Measurements from ENCODE around the gene MAGED4B. TPM values are rescaled to one million over a fixed set of nuclear protein-coding genes. Genes with fewer than 3 reads are reported as not detected.
"Not testable (repeated sequence)": the region's sequence is repeated elsewhere in the genome, so short reads cannot be mapped to it uniquely, and the experiment has no call there.

Gene MAGED4B
- total RNA-seq, 1 experiment from 2014 or later, result not detected

- CTCF ChIA-PET, result no interaction called here
- no TSS peak for BruUV-seq (replicated peaks)
These were observed 9.1 kb upstream of the MAGED4B start for GRCh38 chrX:52078131-52078530.

DNA sequence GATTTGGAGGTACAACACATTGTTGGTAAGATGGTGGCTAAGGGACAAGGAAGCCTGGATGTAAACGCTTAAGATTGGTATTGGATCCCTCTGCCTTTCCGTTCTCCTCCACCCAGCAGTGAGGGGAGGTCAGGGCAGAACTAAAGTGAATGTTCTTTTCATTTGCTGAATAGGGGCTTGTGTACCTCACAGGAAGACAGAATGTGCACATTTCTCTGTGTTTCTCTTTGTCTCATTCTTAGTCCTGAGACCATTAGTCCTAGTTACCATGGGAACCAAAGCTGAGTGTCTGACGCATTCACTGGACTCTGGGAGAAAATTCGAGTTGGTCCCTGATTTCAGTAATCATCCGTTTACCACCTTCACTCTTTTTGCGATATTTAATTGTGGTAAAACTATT, 26.7 kb downstream of the MAGED4B start:
- H3K4me3 ChIP-seq (ENCODE audit: low read depth, low read length); H3K27ac Mint-ChIP-seq (ENCODE audit: unreplicated experiment); CTCF ChIA-PET; H3K4me1 ChIP-seq; POLR2A ChIA-PET; H3K36me3 ChIP-seq (ENCODE audit: control insufficient read depth, insufficient read depth, low read length); H3K27me3 ChIP-seq (replicated peaks; ENCODE audit: control insufficient read depth, insufficient read depth, low read length); H3K36me3 Mint-ChIP-seq (ENCODE audit: insufficient read depth, unreplicated experiment); H3K4me3 Mint-ChIP-seq (ENCODE audit: unreplicated experiment); H3K9me3 Mint-ChIP-seq (ENCODE audit: unreplicated experiment); H3K27me3 Mint-ChIP-seq (ENCODE audit: insufficient read depth, unreplicated experiment); intact Hi-C loops (cut with micrococcal nuclease; ENCODE audit: unreplicated experiment); H3K4me1 Mint-ChIP-seq (ENCODE audit: low read depth, unreplicated experiment); H3K9me3 ChIP-seq; BruUV-seq (replicated peaks); DNase-seq: not testable (repeated sequence)

More at GRCh38 chrX:52078131-52078530, 9.1 kb upstream of the MAGED4B start:
- Mint-ChIP-seq H3K27me3 (ENCODE audit: insufficient read depth, unreplicated experiment) (peaks cover 3% of the 10 kb centered on the region), H3K27ac (ENCODE audit: unreplicated experiment) (no peak overlapping the region), H3K4me1 (ENCODE audit: low read depth, unreplicated experiment) (no peaks in the 10 kb centered on the region), H3K4me3 (ENCODE audit: unreplicated experiment) (no peak overlapping the region), H3K36me3 (ENCODE audit: insufficient read depth, unreplicated experiment) (no peaks in the 10 kb centered on the region), H3K9me3 (ENCODE audit: unreplicated experiment) (no peaks in the 10 kb centered on the region)
- Histone ChIP-seq H3K4me1 (no peaks in the 10 kb centered on the region), H3K9me3 (no peaks in the 10 kb centered on the region), H3K27me3 (replicated peaks; ENCODE audit: control insufficient read depth, insufficient read depth, low read length) (no peaks in the 10 kb centered on the region), H3K4me3 (ENCODE audit: low read depth, low read length) (no peak overlapping the region), H3K36me3 (ENCODE audit: control insufficient read depth, insufficient read depth, low read length) (no peaks in the 10 kb centered on the region)
- DNase-seq, result no peak
- intact Hi-C loops (cut with micrococcal nuclease; ENCODE audit: unreplicated experiment), result no loop called here
- TF ChIP-seq CTCF (IDR thresholded peaks at IDR 0.05; ENCODE audit: insufficient read depth in 1 of 2, low read depth in 1 of 2, low read length in 1 of 2, severe bottlenecking in 1 of 2, unreplicated experiment in 1 of 2), result no peak
- POLR2A ChIA-PET, result no interaction called here

GRCh38 chrX:52034211-52034610, 34.8 kb downstream of the MAGED4B start:
- Histone ChIP-seq H3K4me1 (no peaks in the 10 kb centered on the region), H3K36me3 (ENCODE audit: control insufficient read depth, insufficient read depth, low read length) (no peaks in the 10 kb centered on the region), H3K9me3 (no peaks in the 10 kb centered on the region), H3K4me3 (ENCODE audit: low read depth, low read length) (no peak overlapping the region), H3K27me3 (replicated peaks; ENCODE audit: control insufficient read depth, insufficient read depth, low read length) (no peaks in the 10 kb centered on the region)
- H3K27me3 Mint-ChIP-seq (ENCODE audit: insufficient read depth, unreplicated experiment), result peaks cover 3% of the 10 kb centered on the region
- H3K36me3 Mint-ChIP-seq (ENCODE audit: insufficient read depth, unreplicated experiment), result no peaks in the 10 kb centered on the region
- POLR2A ChIA-PET, result no interaction called here
- no peaks in the 10 kb centered on the region for H3K4me1 Mint-ChIP-seq (ENCODE audit: low read depth, unreplicated experiment)
- H3K9me3 Mint-ChIP-seq (ENCODE audit: unreplicated experiment), result no peaks in the 10 kb centered on the region
- H3K4me3 Mint-ChIP-seq (ENCODE audit: unreplicated experiment), result no peak overlapping the region
- BruUV-seq (replicated peaks), result no TSS peak
- intact Hi-C loops (cut with micrococcal nuclease; ENCODE audit: unreplicated experiment), result no loop called here
- DNase-seq, result no peak
- no peak overlapping the region for H3K27ac Mint-ChIP-seq (ENCODE audit: unreplicated experiment)
- TF ChIP-seq CTCF (IDR thresholded peaks at IDR 0.05; ENCODE audit: insufficient read depth in 1 of 2, low read depth in 1 of 2, low read length in 1 of 2, severe bottlenecking in 1 of 2, unreplicated experiment in 1 of 2), result no peak
- CTCF ChIA-PET, result no interaction called here

DNA sequence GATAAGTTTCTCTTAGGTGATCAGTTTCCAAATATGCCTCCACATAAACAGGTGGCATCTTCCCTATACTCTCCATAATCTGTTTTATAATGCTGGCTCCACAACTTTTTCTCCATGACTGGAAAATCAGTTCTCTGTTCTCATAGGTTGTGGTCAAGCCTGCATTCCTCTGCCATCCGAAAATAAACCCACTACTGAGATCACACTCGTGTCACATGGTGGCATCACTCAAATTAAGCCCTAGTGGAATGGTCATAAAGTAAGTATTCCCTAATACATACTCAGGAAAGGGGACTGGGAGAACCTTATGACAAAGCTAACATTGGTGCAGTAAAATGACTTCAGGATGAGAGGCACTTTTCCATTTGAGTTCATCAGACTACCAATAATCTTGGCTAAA, 37.6 kb downstream of the MAGED4B start:
- intact Hi-C loops (cut with micrococcal nuclease; ENCODE audit: unreplicated experiment), result no loop called here
- Histone ChIP-seq H3K27me3 (replicated peaks; ENCODE audit: control insufficient read depth, insufficient read depth, low read length) (no peaks in the 10 kb centered on the region), H3K9me3 (no peaks in the 10 kb centered on the region), H3K36me3 (ENCODE audit: control insufficient read depth, insufficient read depth, low read length) (no peaks in the 10 kb centered on the region), H3K4me1 (no peaks in the 10 kb centered on the region), H3K4me3 (ENCODE audit: low read depth, low read length) (no peak overlapping the region)
- BruUV-seq (replicated peaks), result no TSS peak
- Mint-ChIP-seq H3K4me1 (ENCODE audit: low read depth, unreplicated experiment) (no peaks in the 10 kb centered on the region), H3K36me3 (ENCODE audit: insufficient read depth, unreplicated experiment) (no peaks in the 10 kb centered on the region), H3K9me3 (ENCODE audit: unreplicated experiment) (no peaks in the 10 kb centered on the region), H3K27me3 (ENCODE audit: insufficient read depth, unreplicated experiment) (peaks cover 3% of the 10 kb centered on the region), H3K4me3 (ENCODE audit: unreplicated experiment) (no peak overlapping the region), H3K27ac (ENCODE audit: unreplicated experiment) (no peak overlapping the region)
- ChIA-PET CTCF (no interaction called here), POLR2A (no interaction called here)
- no peak for DNase-seq
- TF ChIP-seq CTCF (IDR thresholded peaks at IDR 0.05; ENCODE audit: insufficient read depth in 1 of 2, low read depth in 1 of 2, low read length in 1 of 2, severe bottlenecking in 1 of 2, unreplicated experiment in 1 of 2), result no peak
